GM15510 (cell line): ENCODE results near the gene TTC31.
A peak's percentile ranks its signal among the peaks of the same experiment; 100 is the strongest.

Experiments used
- POLR2A ChIP-seq: IDR thresholded peaks from 3 replicates; pipeline ENCODE4 v1.6.1; 2011; ENCODE audit warnings: borderline replicate concordance; ENCODE audit not compliant: insufficient read length; ENCODE audit errors: extremely low read depth

TTC31 gene

GRCh38 chr2:74448771-74449170, 34.1 kb upstream of the TTC31 start:
- no peak for TF ChIP-seq POLR2A

DNA sequence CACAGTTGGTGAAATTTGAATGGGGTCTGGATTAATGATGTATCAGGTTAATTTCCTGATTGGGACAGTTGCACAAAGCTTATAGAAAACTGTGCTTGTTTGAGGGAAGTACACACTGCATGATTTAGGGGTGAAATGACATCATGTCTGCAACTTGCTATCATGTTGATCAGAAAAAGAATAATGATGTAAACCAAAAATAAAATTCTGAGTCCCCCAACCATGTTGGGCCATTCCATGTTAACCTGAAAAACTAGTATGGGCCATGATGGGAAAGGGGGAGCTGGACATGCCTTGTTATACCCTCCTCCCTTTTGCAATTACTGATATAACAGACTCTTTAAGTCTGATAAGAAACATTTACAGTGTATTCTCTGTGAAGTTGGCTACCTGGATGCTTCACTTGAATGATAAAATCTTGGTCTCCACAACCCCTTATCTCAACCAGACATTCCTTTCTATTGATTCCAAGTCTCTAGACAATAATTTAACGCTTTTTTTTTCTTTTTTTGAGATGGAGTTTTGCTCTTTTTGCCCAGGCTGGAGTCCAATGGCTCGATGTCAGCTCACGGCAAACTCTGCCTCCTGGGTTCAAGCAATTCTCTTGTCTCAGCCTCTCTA, 32.2 kb upstream of the TTC31 start:
- no peak for TF ChIP-seq POLR2A

DNA sequence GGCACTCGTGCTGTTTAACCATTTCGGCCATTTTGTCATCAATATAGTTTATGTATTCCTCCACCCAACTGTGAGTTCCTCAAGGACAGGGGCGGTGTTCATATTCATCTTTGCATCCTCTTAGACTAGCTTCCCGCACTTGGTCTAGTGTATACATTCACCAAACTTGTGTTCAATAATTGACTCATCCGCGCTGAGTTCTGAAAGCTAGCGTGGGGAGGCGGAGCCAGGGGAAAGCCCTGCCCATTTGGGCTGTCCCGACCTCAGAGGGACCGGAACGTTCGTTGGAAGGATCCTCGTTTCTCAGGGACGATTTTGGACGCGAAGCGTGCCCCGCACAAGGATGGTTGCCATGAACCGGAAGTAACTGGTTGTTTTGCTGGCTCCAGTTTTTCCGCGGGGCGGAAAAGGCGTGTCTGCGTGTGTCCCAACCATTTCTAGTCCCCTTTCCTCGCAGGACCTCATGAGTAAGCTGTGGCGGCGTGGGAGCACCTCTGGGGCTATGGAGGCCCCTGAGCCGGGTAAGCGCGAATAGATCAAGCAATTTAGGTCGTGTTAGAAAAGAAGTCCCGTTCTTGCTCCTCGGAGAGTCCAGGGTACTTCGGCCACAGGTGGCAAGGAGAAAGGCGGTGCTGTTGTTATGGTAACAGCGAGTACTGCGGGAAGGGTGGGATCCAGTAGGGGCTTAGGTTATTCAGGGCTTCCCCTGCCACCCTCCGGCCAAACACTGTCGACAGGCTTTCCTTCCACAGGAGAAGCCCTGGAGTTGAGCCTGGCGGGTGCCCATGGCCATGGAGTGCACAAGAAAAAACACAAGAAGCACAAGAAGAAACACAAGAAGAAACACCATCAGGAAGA, 28.0 kb upstream of the TTC31 start, which contains the start of gene INO80B:
Gene INO80B (plus strand): TSS at position 434 of the 858 bp plus-strand sequence. CDS start 30 bp downstream, at position 464.
- peak; percentile 52 for TF ChIP-seq POLR2A

DNA sequence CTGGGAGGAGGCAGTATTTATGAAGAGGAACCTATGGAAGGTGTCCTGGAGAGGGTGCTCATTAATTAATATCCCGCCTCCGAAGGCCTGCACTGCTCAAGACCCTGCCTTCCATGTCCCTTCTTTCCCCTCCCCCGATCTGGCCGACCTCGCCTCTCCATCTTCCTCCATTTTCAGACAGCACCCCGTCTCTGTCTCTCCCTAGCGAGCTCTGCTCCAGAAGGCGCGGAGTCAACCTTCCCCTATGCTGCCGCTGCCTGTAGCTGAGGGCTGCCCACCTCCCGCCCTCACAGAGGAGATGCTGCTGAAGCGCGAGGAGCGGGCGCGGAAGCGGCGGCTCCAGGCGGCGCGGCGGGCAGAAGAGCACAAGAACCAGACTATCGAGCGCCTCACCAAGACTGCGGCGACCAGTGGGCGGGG, 25.7 kb upstream of the TTC31 start:
- TF ChIP-seq POLR2A = no peak

GRCh38 chr2:74457549-74458131, 25.2 kb upstream of the TTC31 start:
- TF ChIP-seq POLR2A = peak; percentile 68

- TF ChIP-seq POLR2A = no peak
Observed at GRCh38 chr2:74458132-74458937, 24.5 kb upstream of the TTC31 start, which contains the start of gene WBP1. Gene WBP1, plus strand, starts transcription at chr2:74458438. Its CDS starts 165 bp downstream, at chr2:74458603.

DNA sequence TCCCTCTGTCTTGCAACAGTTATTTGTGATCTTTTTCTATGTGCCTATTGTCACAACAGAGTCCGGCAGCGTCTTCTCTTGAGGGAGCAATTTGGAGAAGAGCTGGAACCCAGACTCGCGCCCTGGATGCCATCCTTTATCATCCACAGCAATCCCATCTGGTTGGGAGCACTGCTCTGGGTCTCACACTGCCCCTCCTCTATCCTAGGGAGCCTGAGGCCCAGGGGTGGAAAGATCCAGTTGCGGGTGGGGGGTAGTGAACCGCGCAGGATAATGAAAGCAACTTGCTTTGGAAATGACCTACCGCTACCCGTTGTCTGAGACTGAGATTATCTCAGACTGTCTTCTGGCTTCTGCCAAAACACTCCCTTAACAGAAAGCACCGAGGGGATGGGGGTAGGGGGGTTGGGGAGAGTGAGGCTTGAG, 23.9 kb upstream of the TTC31 start:
- no peak for TF ChIP-seq POLR2A

DNA sequence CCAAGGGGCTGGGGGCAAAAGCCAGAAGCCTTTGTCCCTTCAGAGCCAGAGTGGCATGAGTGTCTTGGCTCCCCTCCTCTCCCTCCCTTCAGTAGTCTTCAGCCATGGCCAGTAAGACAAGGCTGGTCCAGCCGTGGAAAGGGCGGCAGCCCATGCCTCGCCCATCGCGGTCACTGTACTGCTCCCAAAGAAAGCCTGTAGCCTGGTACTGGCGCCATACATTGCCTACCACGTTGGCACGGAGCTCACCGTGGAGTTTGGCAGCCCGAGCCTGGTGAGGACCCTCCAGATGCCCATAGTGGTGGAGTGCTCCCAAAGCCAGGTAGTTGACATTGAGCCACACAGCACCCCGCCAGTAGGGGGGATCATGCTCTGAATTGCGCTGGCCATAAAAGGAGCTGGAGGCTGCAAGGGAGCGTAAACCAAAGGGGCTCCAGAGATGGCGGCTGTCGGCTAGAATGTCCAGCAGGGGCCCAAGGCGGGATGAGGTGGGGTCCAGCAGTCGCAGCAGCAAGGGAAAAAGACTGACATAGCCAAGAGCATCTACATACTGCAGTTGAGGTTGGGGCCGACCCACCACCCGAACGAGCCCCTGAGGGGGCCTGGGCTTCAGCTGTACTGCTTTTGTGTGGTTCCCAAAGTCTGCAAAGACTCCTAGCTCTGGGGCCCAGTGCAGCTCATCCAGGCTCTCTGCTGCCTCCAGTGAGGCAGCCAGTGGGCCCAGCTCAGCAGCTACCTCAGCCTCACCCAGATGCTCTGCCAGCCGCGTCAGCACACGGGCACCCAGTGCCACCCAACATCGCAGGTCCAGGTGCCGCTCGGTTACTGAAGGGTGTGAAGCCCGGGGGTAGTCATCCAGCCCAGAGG, 21.5 kb upstream of the TTC31 start:
- peak; percentile 27 for TF ChIP-seq POLR2A

DNA sequence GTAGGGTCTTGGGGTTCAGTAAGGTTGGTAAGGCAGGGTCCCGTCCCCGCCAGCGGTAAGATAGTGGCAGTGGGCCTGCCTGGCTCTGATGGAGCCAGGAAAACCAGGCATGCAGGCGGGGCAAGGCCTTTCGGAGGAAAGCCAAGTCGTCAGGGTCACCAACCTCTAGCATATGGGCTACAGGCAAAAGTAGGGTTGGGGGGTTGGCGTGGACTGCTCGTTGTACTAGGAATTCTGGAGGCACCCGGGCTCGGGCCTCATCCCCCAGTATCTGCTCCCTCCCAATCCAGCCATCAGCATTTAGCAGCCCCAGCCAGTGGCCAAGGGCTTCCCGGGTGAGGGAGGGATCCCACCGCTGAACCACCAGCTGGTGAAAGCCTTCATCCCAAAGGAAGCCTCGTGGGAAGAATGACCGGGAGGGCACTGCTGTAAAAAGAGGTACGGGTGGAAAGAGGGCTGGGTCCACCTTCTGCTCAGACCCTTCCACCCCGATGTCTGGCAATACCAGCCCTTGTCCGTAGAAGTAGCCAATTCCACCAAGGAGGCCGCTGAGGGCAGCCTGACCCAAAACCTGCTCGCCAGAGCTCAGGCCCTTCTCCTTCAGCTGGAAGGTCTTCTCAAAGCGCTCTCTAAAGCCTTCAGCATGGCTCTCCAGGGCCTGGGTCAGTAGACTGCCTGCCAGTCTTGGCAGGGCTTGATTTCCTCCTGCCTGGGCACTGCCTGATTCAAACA, 20.7 kb upstream of the TTC31 start:
- TF ChIP-seq POLR2A = no peak

- no peak for TF ChIP-seq POLR2A
Observed at GRCh38 chr2:74462786-74463105, 20.1 kb upstream of the TTC31 start.

DNA sequence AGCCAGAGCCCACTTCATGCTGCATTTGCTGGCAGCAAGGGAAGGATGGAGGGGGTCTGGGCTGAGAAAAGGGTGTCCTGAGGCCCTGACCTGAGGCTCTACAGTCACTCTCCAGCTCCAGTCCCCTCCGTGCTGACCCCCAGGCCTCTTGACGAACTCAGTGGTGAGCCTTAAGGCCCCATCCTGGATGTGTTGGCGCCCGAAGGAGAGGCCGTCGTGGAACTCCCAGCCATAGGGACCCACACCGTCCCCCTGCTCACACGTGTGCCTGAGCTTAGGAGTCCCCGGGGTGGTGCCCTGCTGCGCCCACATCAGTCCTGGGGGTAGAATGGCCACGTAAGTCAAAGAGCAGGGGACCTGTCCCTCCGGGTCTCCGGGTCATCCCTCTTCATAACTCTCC, 18.5 kb upstream of the TTC31 start:
- no peak for TF ChIP-seq POLR2A

- TF ChIP-seq POLR2A = no peak
Observed at GRCh38 chr2:74471332-74472065, 11.4 kb upstream of the TTC31 start.
